ENCODE results near the gene TRIM25. TPM values are rescaled to one million over a fixed set of nuclear protein-coding genes. Genes with fewer than 3 reads are reported as not detected.

TRIM25 gene
- total RNA-seq, 4 donors from 2014 or later, result 17.4 to 80.0 (median 35.0) TPM

GRCh38 chr17:56866076-56866475, 47.8 kb downstream of the TRIM25 start:
- intact Hi-C loops (cut with DNase I; ENCODE audit: low total_unique reads), result no loop called here
- H3K4me1 ChIP-seq, result no peaks in the 10 kb centered on the region

GRCh38 chr17:56863974-56864373, 49.9 kb downstream of the TRIM25 start:
- H3K4me1 ChIP-seq, result no peaks in the 10 kb centered on the region
- intact Hi-C loops (cut with DNase I; ENCODE audit: low total_unique reads), result no loop called here
- TF ChIP-seq POLR2A (IDR thresholded peaks at IDR 0.05) (no peak), CTCF (IDR thresholded peaks at IDR 0.05) (no peak)
- DNase-seq, result no peak
- H3K4me3 ChIP-seq, result no peak overlapping the region
- H3K27ac ChIP-seq, result no peak overlapping the region
- no peaks in the 10 kb centered on the region for H3K27me3 ChIP-seq
- no peaks in the 10 kb centered on the region for H3K36me3 ChIP-seq
- H3K9me3 ChIP-seq, result no peaks in the 10 kb centered on the region

More at GRCh38 chr17:56866076-56866475, 47.8 kb downstream of the TRIM25 start:
- H3K27ac ChIP-seq, result no peak overlapping the region
- TF ChIP-seq CTCF (IDR thresholded peaks at IDR 0.05) (no peak), POLR2A (IDR thresholded peaks at IDR 0.05) (no peak)
- no peaks in the 10 kb centered on the region for H3K9me3 ChIP-seq
- no peaks in the 10 kb centered on the region for H3K27me3 ChIP-seq
- no peaks in the 10 kb centered on the region for H3K36me3 ChIP-seq
- no peak for DNase-seq
- H3K4me3 ChIP-seq, result no peak overlapping the region

- DNase-seq, result no peak
- Histone ChIP-seq H3K27ac (no peak overlapping the region), H3K4me3 (no peak overlapping the region), H3K27me3 (no peaks in the 10 kb centered on the region), H3K36me3 (no peaks in the 10 kb centered on the region), H3K9me3 (no peaks in the 10 kb centered on the region), H3K4me1 (no peaks in the 10 kb centered on the region)
- TF ChIP-seq POLR2A (IDR thresholded peaks at IDR 0.05) (no peak), CTCF (IDR thresholded peaks at IDR 0.05) (no peak)
- intact Hi-C loops (cut with DNase I; ENCODE audit: low total_unique reads), result no loop called here
Measured at GRCh38 chr17:56861899-56862298, 52.0 kb downstream of the TRIM25 start.

GRCh38 chr17:56851008-56851407, 62.8 kb downstream of the TRIM25 start:
- H3K27ac ChIP-seq, result no peak overlapping the region
- no peaks in the 10 kb centered on the region for H3K9me3 ChIP-seq
- H3K36me3 ChIP-seq, result no peaks in the 10 kb centered on the region
- no peak for DNase-seq
- no peak overlapping the region for H3K4me3 ChIP-seq
- no peak for TF ChIP-seq CTCF (IDR thresholded peaks at IDR 0.05)
- TF ChIP-seq POLR2A (IDR thresholded peaks at IDR 0.05), result no peak
- no peaks in the 10 kb centered on the region for H3K27me3 ChIP-seq
- intact Hi-C loops (cut with DNase I; ENCODE audit: low total_unique reads), result no loop called here
- no peaks in the 10 kb centered on the region for H3K4me1 ChIP-seq

GRCh38 chr17:56850591-56850990, 63.3 kb downstream of the TRIM25 start:
- H3K27ac ChIP-seq, result no peak overlapping the region
- no peaks in the 10 kb centered on the region for H3K36me3 ChIP-seq
- no peak for TF ChIP-seq POLR2A (IDR thresholded peaks at IDR 0.05)
- no peak for TF ChIP-seq CTCF (IDR thresholded peaks at IDR 0.05)

More at GRCh38 chr17:56850591-56850990, 63.3 kb downstream of the TRIM25 start:
- no peaks in the 10 kb centered on the region for H3K27me3 ChIP-seq
- no peak overlapping the region for H3K4me3 ChIP-seq
- DNase-seq, result no peak
- no peaks in the 10 kb centered on the region for H3K4me1 ChIP-seq
- intact Hi-C loops (cut with DNase I; ENCODE audit: low total_unique reads), result no loop called here
- no peaks in the 10 kb centered on the region for H3K9me3 ChIP-seq
